Measurements from ENCODE around the gene ECE1. TPM values are rescaled to one million over a fixed set of nuclear protein-coding genes. Genes with fewer than 3 reads are reported as not detected.

Gene ECE1
- total RNA-seq, 1 donor from 2014 or later: 37.2 TPM

DNA sequence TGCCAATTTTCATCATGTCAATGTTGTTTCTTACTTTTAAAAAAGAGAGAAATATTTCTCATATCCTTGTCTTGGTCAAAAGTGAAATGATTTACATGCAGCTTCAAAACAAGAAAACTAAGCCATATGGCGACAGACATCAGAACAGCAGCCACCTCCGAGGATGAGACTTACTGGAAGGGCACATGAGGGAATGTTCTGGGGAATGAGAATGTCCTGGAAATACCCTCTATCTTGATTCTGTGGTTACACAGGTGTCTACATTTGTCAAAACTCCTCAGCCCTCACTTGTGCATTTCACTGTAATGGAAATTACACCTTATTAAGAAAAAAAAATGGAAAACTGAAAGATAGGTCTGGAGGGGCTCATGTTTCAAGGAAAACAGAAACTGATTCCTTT lies 14.2 kb upstream of the ECE1 start:
- Mint-ChIP-seq H3K4me3 (no peak overlapping the region), H3K27ac (peak overlapping the region; percentile 24), H3K4me1 (ENCODE audit: unreplicated experiment) (peaks cover 42% of the 10 kb centered on the region), H3K9me3 (no peaks in the 10 kb centered on the region), H3K27me3 (no peaks in the 10 kb centered on the region), H3K36me3 (no peaks in the 10 kb centered on the region)
- DNase-seq (ENCODE audit: extremely low spot score, unreplicated experiment): no peak
- TF ChIP-seq, protein P1, sequence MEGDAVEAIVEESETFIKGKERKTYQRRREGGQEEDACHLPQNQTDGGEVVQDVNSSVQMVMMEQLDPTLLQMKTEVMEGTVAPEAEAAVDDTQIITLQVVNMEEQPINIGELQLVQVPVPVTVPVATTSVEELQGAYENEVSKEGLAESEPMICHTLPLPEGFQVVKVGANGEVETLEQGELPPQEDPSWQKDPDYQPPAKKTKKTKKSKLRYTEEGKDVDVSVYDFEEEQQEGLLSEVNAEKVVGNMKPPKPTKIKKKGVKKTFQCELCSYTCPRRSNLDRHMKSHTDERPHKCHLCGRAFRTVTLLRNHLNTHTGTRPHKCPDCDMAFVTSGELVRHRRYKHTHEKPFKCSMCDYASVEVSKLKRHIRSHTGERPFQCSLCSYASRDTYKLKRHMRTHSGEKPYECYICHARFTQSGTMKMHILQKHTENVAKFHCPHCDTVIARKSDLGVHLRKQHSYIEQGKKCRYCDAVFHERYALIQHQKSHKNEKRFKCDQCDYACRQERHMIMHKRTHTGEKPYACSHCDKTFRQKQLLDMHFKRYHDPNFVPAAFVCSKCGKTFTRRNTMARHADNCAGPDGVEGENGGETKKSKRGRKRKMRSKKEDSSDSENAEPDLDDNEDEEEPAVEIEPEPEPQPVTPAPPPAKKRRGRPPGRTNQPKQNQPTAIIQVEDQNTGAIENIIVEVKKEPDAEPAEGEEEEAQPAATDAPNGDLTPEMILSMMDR (conservative IDR thresholded peaks at IDR 0.05): no peak

DNA sequence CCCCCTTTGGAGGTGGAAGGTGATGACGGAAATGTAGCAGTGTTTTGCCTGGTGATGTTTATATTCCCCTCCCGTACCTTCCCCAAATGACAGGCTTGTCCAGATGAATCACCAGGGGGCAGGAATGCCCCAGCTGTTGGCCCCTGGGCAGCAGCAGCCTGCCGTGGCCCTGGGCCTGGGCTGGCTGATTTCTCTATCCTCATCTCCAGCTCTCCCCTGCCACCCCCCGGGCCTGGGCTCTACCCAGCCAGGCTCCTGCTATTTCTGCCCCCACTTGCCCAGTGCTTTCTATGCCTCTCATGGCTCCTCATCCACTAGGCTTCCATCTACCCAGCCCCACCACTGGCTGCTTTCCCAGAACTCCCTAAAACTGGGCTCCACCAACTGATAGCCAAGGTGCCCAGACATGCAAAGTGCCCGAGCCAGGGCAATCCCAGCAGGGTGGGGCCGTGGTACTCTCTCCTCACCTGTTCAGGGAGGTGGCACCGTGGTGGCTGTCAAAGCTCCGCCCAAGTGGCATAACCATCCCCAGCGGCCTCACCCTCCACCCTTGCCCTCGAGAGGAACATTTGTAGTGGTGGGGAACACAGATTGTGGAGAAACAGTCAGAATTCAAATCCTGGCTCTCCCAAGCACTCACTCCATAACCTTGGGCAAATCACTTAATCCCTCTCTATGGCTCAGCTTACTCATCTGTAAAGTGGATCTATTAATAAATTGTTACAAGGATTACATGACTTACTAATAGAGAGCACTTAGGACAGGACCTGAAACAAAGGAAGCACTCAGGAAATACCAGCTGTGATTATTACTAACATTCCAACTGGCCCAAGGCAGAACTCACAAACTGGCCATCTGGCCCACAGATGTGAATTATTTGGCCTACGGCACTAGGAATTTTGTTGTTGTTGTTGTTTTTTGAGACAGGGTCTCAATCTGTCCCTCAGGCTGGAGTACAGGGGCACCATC lies 12.8 kb upstream of the ECE1 start:
- no peak for DNase-seq (ENCODE audit: extremely low spot score, unreplicated experiment)
- Mint-ChIP-seq H3K27ac (no peak overlapping the region), H3K4me3 (no peak overlapping the region), H3K36me3 (no peaks in the 10 kb centered on the region), H3K4me1 (ENCODE audit: unreplicated experiment) (peaks cover 41% of the 10 kb centered on the region), H3K9me3 (no peaks in the 10 kb centered on the region), H3K27me3 (no peaks in the 10 kb centered on the region)
- TF ChIP-seq, protein P1 (conservative IDR thresholded peaks at IDR 0.05): no peak

- Mint-ChIP-seq H3K27ac (no peak overlapping the region), H3K9me3 (no peaks in the 10 kb centered on the region)
Observed at GRCh38 chr1:21301794-21302440, 11.7 kb upstream of the ECE1 start.

GRCh38 chr1:21300774-21301173 lies 10.5 kb upstream of the ECE1 start:
- Mint-ChIP-seq H3K9me3 (no peaks in the 10 kb centered on the region), H3K27me3 (no peaks in the 10 kb centered on the region), H3K36me3 (no peaks in the 10 kb centered on the region), H3K27ac (no peak overlapping the region), H3K4me1 (ENCODE audit: unreplicated experiment) (peaks cover 32% of the 10 kb centered on the region), H3K4me3 (no peak overlapping the region)
- TF ChIP-seq, protein P1 (conservative IDR thresholded peaks at IDR 0.05): no peak
- DNase-seq (ENCODE audit: extremely low spot score, unreplicated experiment): no peak

More at GRCh38 chr1:21301794-21302440, 11.7 kb upstream of the ECE1 start:
- TF ChIP-seq, protein P1 (conservative IDR thresholded peaks at IDR 0.05): no peak
- no peaks in the 10 kb centered on the region for H3K36me3 Mint-ChIP-seq
- H3K4me1 Mint-ChIP-seq (ENCODE audit: unreplicated experiment): peaks cover 32% of the 10 kb centered on the region
- H3K4me3 Mint-ChIP-seq: no peak overlapping the region
- DNase-seq (ENCODE audit: extremely low spot score, unreplicated experiment): no peak
- no peaks in the 10 kb centered on the region for H3K27me3 Mint-ChIP-seq

- no peaks in the 10 kb centered on the region for H3K27me3 Mint-ChIP-seq
- no peaks in the 10 kb centered on the region for H3K36me3 Mint-ChIP-seq
- DNase-seq (ENCODE audit: extremely low spot score, unreplicated experiment): no peak
- no peaks in the 10 kb centered on the region for H3K9me3 Mint-ChIP-seq
- peaks cover 26% of the 10 kb centered on the region for H3K4me1 Mint-ChIP-seq (ENCODE audit: unreplicated experiment)
- no peak overlapping the region for H3K27ac Mint-ChIP-seq
- H3K4me3 Mint-ChIP-seq: no peak overlapping the region
- TF ChIP-seq, protein P1 (conservative IDR thresholded peaks at IDR 0.05): no peak
Observed at GRCh38 chr1:21299780-21300395, 9.6 kb upstream of the ECE1 start.

Data from type B pancreatic cell (in vitro differentiated cells).